Lung (tissue), 16 donors: Measurements from ENCODE around the gene HAT1. TPM values are rescaled to one million over a fixed set of nuclear protein-coding genes. Genes with fewer than 3 reads are reported as not detected.

Source experiments
- ATAC-seq: fragments of 200-7000 bp; cut with Tn5 transposase; one replicate; pipeline ENCODE4 v1.9.1; 2020; ENCODE audit warnings: moderate number of reproducible peaks; ENCODE audit not compliant: insufficient read depth, low FRiP score
- DNase-seq, 3 donors: peaks; one replicate each; pipeline ENCODE4 v3.0.0-alpha.2; 2013 to 2017
- H3K27ac ChIP-seq, 2 donors: one replicate each; pipeline ENCODE4 v1.5.1; 2013; ENCODE audit warnings: mild to moderate bottlenecking in 2 of 2, moderate library complexity in 2 of 2, control low read depth in 1 of 2, inconsistent platforms in 1 of 2, low read depth in 1 of 2, low read length in 1 of 2
- H3K27me3 ChIP-seq, 3 donors: one replicate each; pipeline ENCODE4 v1.5.1; 2013; ENCODE audit warnings: low read length in 2 of 3; ENCODE audit not compliant: control insufficient read depth in 3 of 3, insufficient read depth in 3 of 3
- H3K36me3 ChIP-seq, 4 donors: one replicate each; pipeline ENCODE4 v1.5.1; 2013; ENCODE audit warnings: low read length in 4 of 4, mild to moderate bottlenecking in 1 of 4, moderate library complexity in 1 of 4; ENCODE audit not compliant: control insufficient read depth in 4 of 4, insufficient read depth in 4 of 4
- H3K4me1 ChIP-seq, 5 donors: one replicate each; pipeline ENCODE4 v1.5.1; 2013; ENCODE audit warnings: low read length in 5 of 5, mild to moderate bottlenecking in 2 of 5, moderate library complexity in 1 of 5; ENCODE audit not compliant: control insufficient read depth in 5 of 5, insufficient read depth in 5 of 5
- H3K4me3 ChIP-seq: one replicate; pipeline ENCODE4 v1.5.1; 2013; ENCODE audit warnings: mild to moderate bottlenecking, control low read depth, moderate library complexity
- H3K9ac ChIP-seq, 2 donors: one replicate each; pipeline ENCODE4 v1.5.1; 2013; ENCODE audit warnings: low read length in 2 of 2, control low read depth in 1 of 2; ENCODE audit not compliant: insufficient read depth in 1 of 2
- H3K9me3 ChIP-seq, 4 donors: one replicate each; pipeline ENCODE4 v1.5.1; 2013; ENCODE audit warnings: low read length in 3 of 4, mild to moderate bottlenecking in 1 of 4, moderate library complexity in 1 of 4; ENCODE audit not compliant: control insufficient read depth in 4 of 4, insufficient read depth in 3 of 4
- CTCF ChIP-seq: IDR thresholded peaks from 2 replicates; pipeline ENCODE4 v1.5.1; 2012; ENCODE audit warnings: mild to moderate bottlenecking; ENCODE audit errors: control extremely low read depth, extremely low read depth
- WGBS, 2 donors: extraction: QIAGEN DNeasy Blood & Tissue Kit; methylation state at CpG; one replicate each; pipeline ENCODE4 v1.1.7; 2013; 5-methylcytosine and 5-hydroxymethylcytosine counted together
- long read RNA-seq, 5 donors: transcript quantifications; one replicate each; lab custom pipeline, GENCODE V29; 2026
- polyA plus RNA-seq, 2 donors: library from polyadenylated mRNA; stranded (reverse); fragments of 200-250 nt; gene quantifications; one replicate each; pipeline ENCODE4 v1.2.1, GENCODE V29; 2013
- total RNA-seq, 2 donors: library from RNA; depleted of rRNA in 1 of 2; stranded (reverse); fragments of >200 nt in 1 of 2; gene quantifications; one replicate each; pipeline ENCODE4 v1.2.1, GENCODE V29; 2014 to 2021
- donor health status: control.
- donor health status: control.
- donor health status: Bipolar disorder and iron deficiency.
- donor health status: healthy.
- donor health status: DM: yes; HTN: yes; CAD: no.

Gene HAT1
- total RNA-seq, result 10 to 100 TPM; 27.5 to 48.4 TPM
- 10 to 100 TPM; 16.1 to 41.8 TPM for polyA plus RNA-seq
- long read RNA-seq, donor 1, transcript HAT1-201 (11 exons, 1,626 nt), result major isoform, 20 of 33 reads
- long read RNA-seq, donor 1, partial matches to known transcripts, result 12 of 33 reads
- long read RNA-seq, donor 1, other reads (novel, unspliced or antisense), result 0 of 33 reads
- long read RNA-seq, donor 2, transcript HAT1-201 (11 exons, 1,626 nt), result major isoform, 6 of 6 reads
- long read RNA-seq, donor 2, partial matches to known transcripts, result 0 of 6 reads
- long read RNA-seq, donor 2, other reads (novel, unspliced or antisense), result 0 of 6 reads
- long read RNA-seq, donor 3, transcript HAT1-201 (11 exons, 1,626 nt), result major isoform, 10 of 19 reads
- long read RNA-seq, donor 3, partial matches to known transcripts, result 9 of 19 reads
- long read RNA-seq, donor 3, other reads (novel, unspliced or antisense), result 0 of 19 reads
- long read RNA-seq, donor 4, transcript HAT1-201 (11 exons, 1,626 nt), result major isoform, 6 of 14 reads
- long read RNA-seq, donor 4, partial matches to known transcripts, result 8 of 14 reads
- long read RNA-seq, donor 4, other reads (novel, unspliced or antisense), result 0 of 14 reads
- long read RNA-seq, donor 5, transcript HAT1-201 (11 exons, 1,626 nt), result major isoform, 23 of 33 reads
- long read RNA-seq, donor 5, transcript HAT1-203 (10 exons, 1,567 nt), result minor isoform, 5 of 33 reads
- long read RNA-seq, donor 5, partial matches to known transcripts, result 5 of 33 reads
- long read RNA-seq, donor 5, other reads (novel, unspliced or antisense), result 0 of 33 reads

GRCh38 chr2:171922230-171923022 lies at the start of gene HAT1:
TSS of gene HAT1 (plus strand) at chr2:171922461. CDS start at chr2:171922501, 40 bp downstream.
- H3K27ac ChIP-seq, result peak within 1 kb of the TSS; percentile 93 to 97
- TF ChIP-seq CTCF, result no peak
- WGBS, 2 donors, result 0% methylated on average over 61 of the region's 61 CpGs
- no peaks in the 10 kb centered on the region for H3K27me3 ChIP-seq
- H3K4me1 ChIP-seq, result peaks cover 0 to 18% (median 3%) of the 10 kb centered on the region in 5 donors
- no peaks in the 10 kb centered on the region for H3K9me3 ChIP-seq
- ATAC-seq, result peak; percentile 99
- H3K36me3 ChIP-seq, result peaks cover 1 to 13% (median 5%) of the 10 kb centered on the region in 4 donors
- peak within 1 kb of the TSS; percentile 65 for H3K4me3 ChIP-seq
- DNase-seq, result peak; percentile 99
- H3K9ac ChIP-seq, result peak within 1 kb of the TSS; percentile 99

- Histone ChIP-seq H3K9me3 (peaks cover 0 to 3% (median 0%) of the 10 kb centered on the region in 4 donors), H3K36me3 (peaks cover 0 to 7% (median 0%) of the 10 kb centered on the region in 4 donors), H3K4me1 (peaks cover 0 to 6% (median 1%) of the 10 kb centered on the region in 5 donors), H3K9ac (no peak overlapping the region), H3K27me3 (no peaks in the 10 kb centered on the region), H3K27ac (no peak overlapping the region), H3K4me3 (no peak overlapping the region)
- WGBS, 2 donors, result 95 to 100% methylated on average over 1 of the region's 1 CpG
- DNase-seq (no peak), ATAC-seq (no peak)
- TF ChIP-seq CTCF, result no peak
These were observed 47.7 kb upstream of the HAT1 start for GRCh38 chr2:171874517-171874916.

- Histone ChIP-seq H3K9me3 (peaks cover 0 to 3% (median 0%) of the 10 kb centered on the region in 4 donors), H3K36me3 (peaks cover 0 to 7% (median 0%) of the 10 kb centered on the region in 4 donors), H3K27me3 (no peaks in the 10 kb centered on the region), H3K4me1 (peaks cover 0 to 6% (median 1%) of the 10 kb centered on the region in 5 donors), H3K4me3 (no peak overlapping the region), H3K27ac (no peak overlapping the region), H3K9ac (no peak overlapping the region)
- DNase-seq, result no peak
- no peak for TF ChIP-seq CTCF
- no peak for ATAC-seq
- 91 to 95% methylated on average over 12 of the region's 12 CpGs for WGBS, 2 donors
These were observed 47.3 kb upstream of the HAT1 start for GRCh38 chr2:171874963-171875362.
